Right cardiac atrium (tissue), 5 donors: ENCODE data around the gene PHC3. TPM values are rescaled to one million over a fixed set of nuclear protein-coding genes. Genes with fewer than 3 reads are reported as not detected.
"Not testable (repeated sequence)": the region's sequence is repeated elsewhere in the genome, so short reads cannot be mapped to it uniquely, and the experiment has no call there.

Source experiments
- ATAC-seq, 2 donors: fragments of 200-7000 bp; cut with Tn5 transposase; one replicate each; pipeline versions ENCODE4 v1.8.0 to v1.9.1; 2020; ENCODE audit warnings: moderate library complexity in 2 of 2, mild to moderate bottlenecking in 1 of 2
- DNase-seq, 3 donors: peaks; one replicate each; pipeline ENCODE4 v3.0.0-alpha.2; 2020
- H3K27ac ChIP-seq: one replicate; pipeline ENCODE4 v1.5.1; 2013; ENCODE audit warnings: mild to moderate bottlenecking, low read length, control low read depth, moderate library complexity
- H3K27me3 ChIP-seq: one replicate; pipeline ENCODE4 v1.6.1; 2013; ENCODE audit not compliant: control insufficient read depth, insufficient read depth
- H3K4me1 ChIP-seq: one replicate; pipeline ENCODE4 v1.6.1; 2013; ENCODE audit warnings: low read length; ENCODE audit not compliant: control insufficient read depth, insufficient read depth
- H3K4me3 ChIP-seq: one replicate; pipeline ENCODE4 v1.5.1; 2013; ENCODE audit warnings: low read length, control low read depth
- H3K9me3 ChIP-seq: one replicate; pipeline ENCODE4 v1.6.1; 2013; ENCODE audit warnings: low read length; ENCODE audit not compliant: control insufficient read depth
- WGBS: extraction: QIAGEN DNeasy Blood & Tissue Kit; methylation state at CpG from one replicate; pipeline ENCODE4 v1.1.7; 2013; 5-methylcytosine and 5-hydroxymethylcytosine counted together
- intact Hi-C, 4 donors: fragments of 100-400 bp; cut with DNase I; formaldehyde crosslinking; loops; one replicate each; pipeline versions ENCODE4 v1.11.0 to v1.14.0; 2022 to 2023
- polyA plus RNA-seq: library from polyadenylated mRNA; stranded (reverse); fragments of 200-250 nt; gene quantifications from one replicate; pipeline ENCODE4 v1.2.3, GENCODE V29; 2013
- total RNA-seq, 4 donors: library from RNA; stranded (reverse); fragmentation: NEBNext Ultra II Directional; extraction: Animal tissue kit (Norgen Biotek cat#: 25700); gene quantifications; one replicate each; pipeline ENCODE4 v1.2.1, GENCODE V29; 2021
- donor health status: healthy with polysubstance abuse.
- donor health status: DM: no; HTN: yes; CAD: no.
- donor health status: DM: no; HTN: no; CAD: no.
- donor health status: DM: no; HTN: yes; CAD: no; lungs with severe emphysema.
- donor health status: DM: yes; HTN: yes; CAD: no.

The PHC3 gene
- total and polyA plus RNA-seq, 5 donors, result 6.2 to 62.4 (median 60.5) TPM

GRCh38 chr3:170128259-170128976 is 53.1 kb downstream of the PHC3 start:
- Histone ChIP-seq H3K4me1 (peaks cover 1% of the 10 kb centered on the region), H3K9me3 (no peaks in the 10 kb centered on the region), H3K27me3 (no peaks in the 10 kb centered on the region), H3K27ac (no peak overlapping the region), H3K4me3 (no peak overlapping the region)
- ATAC-seq (no peak), DNase-seq (no peak)
- WGBS, result 87% methylated on average over 4 of the region's 4 CpGs
- intact Hi-C loops, result no loop called here

- H3K4me3 ChIP-seq, result no peak overlapping the region
- ATAC-seq (no peak), DNase-seq (no peak)
- intact Hi-C loops, result no loop called here
- no peaks in the 10 kb centered on the region for H3K27me3 ChIP-seq
- no peaks in the 10 kb centered on the region for H3K4me1 ChIP-seq
- no peak overlapping the region for H3K27ac ChIP-seq
- no peaks in the 10 kb centered on the region for H3K9me3 ChIP-seq
Observed at GRCh38 chr3:170117134-170117533, 64.4 kb downstream of the PHC3 start.

- DNase-seq, intact Hi-C loops, H3K27ac ChIP-seq, H3K4me1 ChIP-seq, ATAC-seq, H3K27me3 ChIP-seq, H3K4me3 ChIP-seq, H3K9me3 ChIP-seq: not testable (repeated sequence)
- 98% methylated on average over 8 of the region's 8 CpGs for WGBS
Observed at GRCh38 chr3:170114165-170114564, 67.4 kb downstream of the PHC3 start.

GRCh38 chr3:170111147-170111771 is 70.3 kb downstream of the PHC3 start:
- intact Hi-C loops, result no loop called here

DNA sequence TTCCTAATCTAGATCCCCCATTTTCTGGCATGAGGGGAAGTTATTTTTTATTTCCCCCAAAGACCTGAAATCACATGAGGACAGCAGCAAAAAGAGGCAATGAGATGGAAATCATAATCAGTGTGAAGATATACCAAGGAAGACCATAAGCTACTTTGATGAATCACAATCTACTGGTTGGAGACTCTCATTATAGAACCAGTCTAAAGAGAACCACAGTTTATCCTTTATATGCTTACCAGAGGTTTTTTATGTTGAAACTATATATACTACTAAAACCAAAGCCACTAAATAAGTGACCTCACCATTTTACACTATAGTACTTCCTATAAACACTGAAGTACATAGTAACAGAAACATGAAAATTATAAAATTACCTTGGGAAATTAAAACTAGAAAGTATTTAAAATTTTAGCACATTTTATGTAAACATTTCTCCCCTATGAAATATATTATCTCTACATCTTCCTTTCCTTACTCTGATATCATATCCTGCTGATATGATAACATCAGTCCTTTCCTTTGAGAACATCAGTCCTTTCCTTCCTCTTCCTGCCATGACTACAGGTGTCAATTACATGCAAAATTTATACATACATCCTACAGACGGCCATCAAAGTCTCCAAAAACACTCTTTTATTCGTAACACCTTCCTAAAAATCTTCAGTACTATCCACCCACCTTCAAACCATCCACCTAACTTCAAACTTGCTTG is 71.8 kb downstream of the PHC3 start:
- Histone ChIP-seq H3K4me1 (no peaks in the 10 kb centered on the region), H3K27me3 (no peaks in the 10 kb centered on the region), H3K4me3 (no peak overlapping the region), H3K9me3 (no peaks in the 10 kb centered on the region), H3K27ac (no peak overlapping the region)
- WGBS, result 85% methylated on average over 2 of the region's 2 CpGs
- DNase-seq, result no peak
- no peak for ATAC-seq
- intact Hi-C loops, result no loop called here

More at GRCh38 chr3:170111147-170111771, 70.3 kb downstream of the PHC3 start:
- no peaks in the 10 kb centered on the region for H3K27me3 ChIP-seq
- 80% methylated on average over 9 of the region's 9 CpGs for WGBS
- H3K4me1 ChIP-seq, result no peaks in the 10 kb centered on the region
- H3K4me3 ChIP-seq, result no peak overlapping the region
- ATAC-seq (no peak), DNase-seq (no peak)
- H3K9me3 ChIP-seq, result no peaks in the 10 kb centered on the region
- no peak overlapping the region for H3K27ac ChIP-seq

GRCh38 chr3:170108955-170109354 is 72.6 kb downstream of the PHC3 start:
- H3K27ac ChIP-seq, result no peak overlapping the region
- WGBS, result 90% methylated on average over 3 of the region's 3 CpGs
- intact Hi-C loops, result no loop called here
- ATAC-seq (no peak), DNase-seq (no peak)
- H3K27me3 ChIP-seq, result no peaks in the 10 kb centered on the region
- H3K4me1 ChIP-seq, result no peaks in the 10 kb centered on the region
- no peak overlapping the region for H3K4me3 ChIP-seq
- no peaks in the 10 kb centered on the region for H3K9me3 ChIP-seq

DNA sequence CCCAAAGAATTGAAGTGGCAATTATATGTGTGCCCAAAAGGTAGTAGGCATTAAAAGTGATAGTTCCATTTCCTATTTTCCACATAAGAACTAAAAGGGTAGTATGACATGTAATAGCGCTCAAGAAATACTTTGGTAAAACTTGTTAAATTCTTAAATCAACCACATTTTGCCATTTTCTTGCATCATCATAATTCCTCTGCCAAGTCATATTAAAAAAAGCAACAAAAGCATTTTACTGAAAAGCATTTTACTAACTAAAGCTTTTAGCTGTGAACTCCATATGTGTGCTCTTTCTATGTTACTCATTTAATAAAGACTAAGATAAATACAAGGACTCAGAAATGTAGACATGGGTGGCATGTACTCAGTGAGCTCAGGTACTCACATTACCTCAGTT is 73.6 kb downstream of the PHC3 start:
- ATAC-seq (no peak), DNase-seq (no peak)
- H3K4me1 ChIP-seq, result no peaks in the 10 kb centered on the region
- no peak overlapping the region for H3K4me3 ChIP-seq
- intact Hi-C loops, result no loop called here
- H3K9me3 ChIP-seq, result no peaks in the 10 kb centered on the region
- 94% methylated on average over 1 of the region's 1 CpG for WGBS
- H3K27me3 ChIP-seq, result no peaks in the 10 kb centered on the region
- no peak overlapping the region for H3K27ac ChIP-seq

DNA sequence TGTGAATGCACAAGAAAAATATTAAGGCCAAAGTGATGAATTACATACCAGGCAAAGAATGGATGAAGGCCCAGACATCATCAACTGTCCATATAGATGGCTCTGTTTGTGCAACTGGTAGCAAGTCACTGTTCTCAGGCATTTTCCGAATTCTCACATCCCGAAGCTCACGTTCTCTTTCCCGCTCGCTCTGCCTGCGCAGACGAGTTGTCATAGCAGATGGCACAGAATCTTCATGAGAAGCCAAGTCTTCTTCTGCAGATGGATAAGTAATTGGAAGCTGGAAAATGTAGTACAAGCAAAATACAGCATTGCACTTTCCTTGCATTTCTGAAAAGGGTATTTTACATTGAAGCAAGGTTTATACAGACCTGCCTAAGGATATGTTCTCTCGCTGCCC is 79.1 kb downstream of the PHC3 start:
- Histone ChIP-seq H3K9me3 (no peaks in the 10 kb centered on the region), H3K27me3 (no peaks in the 10 kb centered on the region), H3K4me3 (no peak overlapping the region), H3K4me1 (no peaks in the 10 kb centered on the region), H3K27ac (no peak overlapping the region)
- WGBS, result 97% methylated on average over 8 of the region's 8 CpGs
- ATAC-seq, result no peak
- intact Hi-C loops, result no loop called here
- DNase-seq, result no peak

DNA sequence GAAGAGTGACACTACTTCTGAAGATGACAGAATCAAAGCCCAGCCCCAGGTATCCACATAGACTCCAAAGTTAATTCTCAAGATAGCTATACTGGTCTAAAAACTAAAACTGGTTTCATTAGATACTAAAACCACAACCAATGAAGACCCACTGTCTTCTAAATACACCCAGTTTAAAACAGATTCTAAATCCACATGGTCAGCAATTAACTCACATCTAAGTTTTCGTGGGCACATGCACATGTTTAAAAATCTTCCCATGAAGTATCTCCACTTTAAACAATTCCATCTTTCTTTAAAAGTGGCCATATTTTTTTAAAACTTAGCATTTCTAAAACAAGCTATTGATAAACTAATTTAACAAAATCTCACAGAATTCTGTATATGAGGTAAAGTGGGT is 80.6 kb downstream of the PHC3 start:
- intact Hi-C loops, result no loop called here

DNA sequence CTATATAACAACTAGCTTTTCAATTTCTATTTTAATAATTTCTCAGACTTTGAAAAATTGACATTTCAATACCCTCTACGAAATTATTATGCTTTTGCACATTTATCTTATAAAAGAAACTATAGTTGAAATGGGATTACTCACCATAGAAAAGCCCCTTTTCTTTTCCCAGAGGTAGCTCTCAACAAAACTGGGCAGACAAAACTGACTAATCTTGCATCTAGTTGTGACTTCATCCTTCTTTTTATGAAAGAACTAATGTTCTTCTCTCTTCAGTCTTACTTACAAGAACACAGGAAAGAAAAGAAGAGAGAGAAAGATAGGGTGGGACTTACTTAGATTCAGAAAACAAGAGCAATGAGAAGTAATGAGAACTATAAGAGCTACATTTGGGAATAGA is 82.8 kb downstream of the PHC3 start:
- DNase-seq (no peak), ATAC-seq (no peak)
- 72% methylated on average over 1 of the region's 1 CpG for WGBS
- Histone ChIP-seq H3K9me3 (no peaks in the 10 kb centered on the region), H3K4me3 (no peak overlapping the region), H3K27ac (no peak overlapping the region), H3K4me1 (no peaks in the 10 kb centered on the region), H3K27me3 (no peaks in the 10 kb centered on the region)
- intact Hi-C loops, result no loop called here

More for the DNA sequence above, 80.6 kb downstream of the PHC3 start:
- Histone ChIP-seq H3K27ac (no peak overlapping the region), H3K4me1 (no peaks in the 10 kb centered on the region), H3K27me3 (no peaks in the 10 kb centered on the region), H3K4me3 (no peak overlapping the region), H3K9me3 (no peaks in the 10 kb centered on the region)
- 92% methylated on average over 1 of the region's 1 CpG for WGBS
- DNase-seq (no peak), ATAC-seq (no peak)

DNA sequence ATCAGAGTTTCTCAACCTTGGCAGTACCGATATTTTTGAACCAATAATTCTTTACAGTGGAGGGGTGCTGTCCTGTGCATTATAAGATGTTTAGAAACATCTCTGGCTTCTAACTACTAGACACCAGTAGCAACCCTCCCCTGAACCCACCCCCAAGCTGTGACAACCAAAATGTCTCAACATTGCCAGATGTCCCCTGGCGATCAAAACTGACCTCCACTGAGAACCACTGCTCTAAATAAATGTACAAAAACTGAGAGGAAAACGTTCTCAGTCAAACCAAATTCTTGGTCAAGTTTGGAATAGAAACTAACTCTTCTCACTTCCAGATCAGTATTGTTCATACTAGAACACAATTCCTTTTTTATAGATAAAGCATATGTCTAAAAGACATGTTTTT is 85.2 kb downstream of the PHC3 start:
- no peaks in the 10 kb centered on the region for H3K27me3 ChIP-seq
- no peak overlapping the region for H3K4me3 ChIP-seq
- H3K27ac ChIP-seq, result no peak overlapping the region
- DNase-seq (no peak), ATAC-seq (no peak)
- H3K4me1 ChIP-seq, result no peaks in the 10 kb centered on the region
- intact Hi-C loops, result no loop called here
- no peaks in the 10 kb centered on the region for H3K9me3 ChIP-seq
- WGBS, result 88% methylated on average over 3 of the region's 3 CpGs
